ENCODE measurements around the gene BRINP3.

GRCh38 chr1:190289897-190290296 is 187.8 kb downstream of the BRINP3 start:
- no peak for TF ChIP-seq CTCF (IDR thresholded peaks at IDR 0.05)
- TF ChIP-seq POLR2A (IDR thresholded peaks at IDR 0.05): no peak

Data from transverse colon (tissue), 3 donors.